LNCaP clone FGC (cell line): ENCODE measurements around the gene IL20.
A peak's percentile ranks its signal among the peaks of the same experiment; 100 is the strongest.

ENCODE experiments used
- DNase-seq: peaks from one replicate; pipeline ENCODE4 v3.0.0-alpha.2; 2011; ENCODE audit warnings: low read depth
- H3K4me3 ChIP-seq: 2 replicates; pipeline ENCODE4 v1.5.1; 2011; ENCODE audit warnings: mild to moderate bottlenecking, low read depth, low read length, control low read depth
- CTCF ChIP-seq: IDR thresholded peaks from 2 replicates; pipeline ENCODE4 v1.5.1; 2012; ENCODE audit warnings: mild to moderate bottlenecking; ENCODE audit not compliant: control insufficient read depth, insufficient read depth; ENCODE audit errors: extremely low read depth

Gene IL20

GRCh38 chr1:206839857-206840256, 25.6 kb upstream of the IL20 start:
- H3K4me3 ChIP-seq, result no peak overlapping the region
- TF ChIP-seq CTCF, result no peak
- DNase-seq, result no peak

- no peak overlapping the region for H3K4me3 ChIP-seq
- DNase-seq, result no peak
- no peak for TF ChIP-seq CTCF
Observed at GRCh38 chr1:206841609-206842323, 23.7 kb upstream of the IL20 start.

GRCh38 chr1:206842854-206843253, 22.6 kb upstream of the IL20 start:
- TF ChIP-seq CTCF, result no peak
- no peak for DNase-seq
- H3K4me3 ChIP-seq, result no peak overlapping the region

GRCh38 chr1:206843626-206844025, 21.8 kb upstream of the IL20 start:
- TF ChIP-seq CTCF, result no peak
- DNase-seq, result peak; percentile 42
- no peak overlapping the region for H3K4me3 ChIP-seq

GRCh38 chr1:206846487-206846886, 18.9 kb upstream of the IL20 start:
- DNase-seq, result no peak
- TF ChIP-seq CTCF, result no peak
- no peak overlapping the region for H3K4me3 ChIP-seq

GRCh38 chr1:206847337-206847834, 18.0 kb upstream of the IL20 start:
- no peak for TF ChIP-seq CTCF
- no peak overlapping the region for H3K4me3 ChIP-seq
- no peak for DNase-seq

GRCh38 chr1:206847946-206848345, 17.5 kb upstream of the IL20 start:
- DNase-seq, result no peak
- no peak overlapping the region for H3K4me3 ChIP-seq
- TF ChIP-seq CTCF, result no peak
